ENCODE measurements around the gene RAMP3. TPM values are rescaled to one million over a fixed set of nuclear protein-coding genes. Genes with fewer than 3 reads are reported as not detected.

RAMP3 gene
- total RNA-seq, 1 experiment from 2014 or later = not detected

DNA sequence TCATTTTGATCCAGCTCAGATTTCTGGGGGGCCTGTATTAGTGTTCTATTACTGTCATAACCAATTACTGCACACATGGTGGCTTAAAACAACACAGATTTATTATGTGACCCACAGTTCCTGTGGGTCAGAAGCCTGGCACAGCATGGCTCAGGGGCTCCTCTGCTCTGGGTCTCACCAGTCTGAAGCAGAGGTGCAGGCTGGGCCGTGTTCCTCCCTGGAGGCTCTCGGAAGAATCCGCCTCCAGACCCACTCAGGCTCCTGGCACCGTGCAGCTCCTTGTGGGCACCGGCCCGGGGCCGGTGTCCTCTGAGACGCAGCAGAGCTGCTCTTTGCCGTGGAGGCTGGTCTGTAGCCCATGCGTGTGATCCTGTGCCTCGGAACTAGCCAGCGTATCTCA, 61.5 kb downstream of the RAMP3 start:
- DNase-seq (ENCODE audit: low spot score) = no peak
- no peak overlapping the region for H3K27ac ChIP-seq (ENCODE audit: low read depth, low read length, poor library complexity, severe bottlenecking)
- no peak for TF ChIP-seq EZH2 (IDR thresholded peaks at IDR 0.05; ENCODE audit: borderline replicate concordance, low read depth, low read length, poor library complexity, severe bottlenecking)
- TF ChIP-seq, protein P1, sequence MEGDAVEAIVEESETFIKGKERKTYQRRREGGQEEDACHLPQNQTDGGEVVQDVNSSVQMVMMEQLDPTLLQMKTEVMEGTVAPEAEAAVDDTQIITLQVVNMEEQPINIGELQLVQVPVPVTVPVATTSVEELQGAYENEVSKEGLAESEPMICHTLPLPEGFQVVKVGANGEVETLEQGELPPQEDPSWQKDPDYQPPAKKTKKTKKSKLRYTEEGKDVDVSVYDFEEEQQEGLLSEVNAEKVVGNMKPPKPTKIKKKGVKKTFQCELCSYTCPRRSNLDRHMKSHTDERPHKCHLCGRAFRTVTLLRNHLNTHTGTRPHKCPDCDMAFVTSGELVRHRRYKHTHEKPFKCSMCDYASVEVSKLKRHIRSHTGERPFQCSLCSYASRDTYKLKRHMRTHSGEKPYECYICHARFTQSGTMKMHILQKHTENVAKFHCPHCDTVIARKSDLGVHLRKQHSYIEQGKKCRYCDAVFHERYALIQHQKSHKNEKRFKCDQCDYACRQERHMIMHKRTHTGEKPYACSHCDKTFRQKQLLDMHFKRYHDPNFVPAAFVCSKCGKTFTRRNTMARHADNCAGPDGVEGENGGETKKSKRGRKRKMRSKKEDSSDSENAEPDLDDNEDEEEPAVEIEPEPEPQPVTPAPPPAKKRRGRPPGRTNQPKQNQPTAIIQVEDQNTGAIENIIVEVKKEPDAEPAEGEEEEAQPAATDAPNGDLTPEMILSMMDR (conservative IDR thresholded peaks at IDR 0.05; ENCODE audit: low read depth, low read length) = no peak
- CTCF ChIA-PET = no interaction called here
- BruUV-seq (replicated peaks) = no TSS peak
- no peaks in the 10 kb centered on the region for H3K9me3 ChIP-seq (ENCODE audit: low read depth, low read length, poor library complexity, severe bottlenecking)
- H3K4me1 ChIP-seq (ENCODE audit: insufficient read depth, low read length, poor library complexity, severe bottlenecking) = peaks cover 8% of the 10 kb centered on the region
- H3K27me3 ChIP-seq (replicated peaks; ENCODE audit: insufficient read depth, low read depth, low read length, poor library complexity) = peaks cover 42% of the 10 kb centered on the region
- H3K36me3 ChIP-seq (ENCODE audit: insufficient read depth, low read length, poor library complexity, severe bottlenecking) = no peaks in the 10 kb centered on the region
- intact Hi-C loops (cut with micrococcal nuclease; ENCODE audit: unreplicated experiment) = no loop called here
- no peak overlapping the region for H3K4me3 ChIP-seq (ENCODE audit: low read depth, low read length, poor library complexity, severe bottlenecking)
- POLR2A ChIA-PET (ENCODE audit: low non-redundant PET) = interaction anchor here (0.6 kb wide), 1 partner anchor 9 kb away, joined by 3 read pairs; no protein-coding TSS in a partner anchor

DNA sequence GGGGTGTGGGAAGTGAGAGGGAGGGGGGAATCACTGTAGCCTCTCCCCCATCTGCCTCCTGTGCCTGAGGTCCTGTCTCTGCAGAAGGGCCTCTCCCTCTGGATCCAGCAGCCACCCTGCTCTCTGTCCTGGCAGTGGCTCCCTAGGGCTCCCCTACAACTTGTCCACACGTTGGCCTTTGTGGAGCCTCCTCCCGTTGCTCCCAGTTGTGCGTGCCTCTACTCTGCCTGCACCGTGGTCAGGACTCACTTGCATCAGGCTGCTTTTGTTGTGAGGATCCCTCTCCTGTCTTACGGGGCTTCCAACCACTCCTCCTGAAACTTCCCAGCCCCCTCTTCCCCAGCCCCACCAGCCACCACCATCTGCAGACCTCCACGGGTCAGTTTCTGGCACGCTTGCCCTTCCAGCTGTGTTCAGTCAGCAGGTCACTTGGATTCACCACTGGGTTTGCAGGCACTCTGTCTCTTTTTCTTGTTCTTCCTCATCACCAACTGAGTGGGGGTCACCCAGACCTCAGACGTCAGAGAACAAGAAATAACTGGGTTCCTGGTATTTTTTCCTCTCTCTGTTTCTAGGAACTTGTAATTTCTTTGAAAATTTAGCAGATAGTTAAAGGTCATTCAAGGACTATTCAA, 62.3 kb downstream of the RAMP3 start:
- no peak overlapping the region for H3K27ac ChIP-seq (ENCODE audit: low read depth, low read length, poor library complexity, severe bottlenecking)
- DNase-seq (ENCODE audit: low spot score) = no peak
- TF ChIP-seq, protein P1 (conservative IDR thresholded peaks at IDR 0.05; ENCODE audit: low read depth, low read length) = no peak
- no peak for TF ChIP-seq EZH2 (IDR thresholded peaks at IDR 0.05; ENCODE audit: borderline replicate concordance, low read depth, low read length, poor library complexity, severe bottlenecking)
- no TSS peak for BruUV-seq (replicated peaks)
- H3K4me1 ChIP-seq (ENCODE audit: insufficient read depth, low read length, poor library complexity, severe bottlenecking) = peaks cover 8% of the 10 kb centered on the region
- H3K36me3 ChIP-seq (ENCODE audit: insufficient read depth, low read length, poor library complexity, severe bottlenecking) = no peaks in the 10 kb centered on the region
- peaks cover 34% of the 10 kb centered on the region for H3K27me3 ChIP-seq (replicated peaks; ENCODE audit: insufficient read depth, low read depth, low read length, poor library complexity)
- POLR2A ChIA-PET (ENCODE audit: low non-redundant PET) = no interaction called here
- intact Hi-C loops (cut with micrococcal nuclease; ENCODE audit: unreplicated experiment) = no loop called here
- CTCF ChIA-PET = no interaction called here
- no peaks in the 10 kb centered on the region for H3K9me3 ChIP-seq (ENCODE audit: low read depth, low read length, poor library complexity, severe bottlenecking)
- no peak overlapping the region for H3K4me3 ChIP-seq (ENCODE audit: low read depth, low read length, poor library complexity, severe bottlenecking)

DNA sequence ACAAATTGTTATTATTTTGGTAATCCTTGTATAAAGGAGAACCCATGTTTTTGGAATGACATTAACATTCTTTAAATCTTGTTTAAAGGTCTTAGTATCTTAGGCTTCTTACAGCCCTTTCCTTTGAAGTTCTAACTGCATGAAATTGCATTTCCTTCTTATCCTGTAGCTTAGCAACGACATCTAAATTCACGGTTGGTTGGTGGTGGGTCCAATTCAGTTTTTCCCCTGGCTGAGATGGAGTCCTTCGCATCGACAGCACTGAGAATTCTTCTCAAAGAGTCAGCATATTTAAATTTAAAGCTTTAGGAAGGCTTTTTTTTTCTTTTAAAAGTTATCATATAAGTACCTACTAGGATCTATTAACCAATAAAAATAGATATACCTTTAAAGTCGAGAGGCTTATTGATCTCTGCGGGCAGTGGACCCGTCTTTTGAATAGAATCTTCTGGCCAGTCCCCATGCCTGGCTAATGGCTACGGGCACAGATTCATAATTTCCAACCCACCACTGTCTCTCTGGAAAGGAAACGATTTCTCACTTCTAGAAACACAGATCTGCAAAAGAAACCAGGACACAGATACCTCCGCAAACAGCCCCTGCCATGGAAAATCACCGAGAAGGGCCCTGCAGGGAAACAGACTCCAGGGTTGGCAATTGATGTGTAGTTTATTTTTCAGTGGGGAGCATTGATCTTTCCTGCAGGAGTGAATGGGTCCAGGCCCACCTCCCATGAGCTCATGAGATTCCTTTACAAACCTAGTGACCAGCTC, 63.4 kb downstream of the RAMP3 start:
- BruUV-seq (replicated peaks) = no TSS peak
- H3K27ac ChIP-seq (ENCODE audit: low read depth, low read length, poor library complexity, severe bottlenecking) = no peak overlapping the region
- TF ChIP-seq, protein P1 (conservative IDR thresholded peaks at IDR 0.05; ENCODE audit: low read depth, low read length) = no peak
- TF ChIP-seq EZH2 (IDR thresholded peaks at IDR 0.05; ENCODE audit: borderline replicate concordance, low read depth, low read length, poor library complexity, severe bottlenecking) = no peak
- H3K36me3 ChIP-seq (ENCODE audit: insufficient read depth, low read length, poor library complexity, severe bottlenecking) = no peaks in the 10 kb centered on the region
- peaks cover 8% of the 10 kb centered on the region for H3K4me1 ChIP-seq (ENCODE audit: insufficient read depth, low read length, poor library complexity, severe bottlenecking)
- peak; percentile 51 for DNase-seq (ENCODE audit: low spot score)
- peaks cover 23% of the 10 kb centered on the region for H3K27me3 ChIP-seq (replicated peaks; ENCODE audit: insufficient read depth, low read depth, low read length, poor library complexity)
- CTCF ChIA-PET = no interaction called here
- no peaks in the 10 kb centered on the region for H3K9me3 ChIP-seq (ENCODE audit: low read depth, low read length, poor library complexity, severe bottlenecking)
- intact Hi-C loops (cut with micrococcal nuclease; ENCODE audit: unreplicated experiment) = no loop called here
- H3K4me3 ChIP-seq (ENCODE audit: low read depth, low read length, poor library complexity, severe bottlenecking) = no peak overlapping the region
- POLR2A ChIA-PET (ENCODE audit: low non-redundant PET) = no interaction called here
